Prostate gland (tissue), 2 donors: ENCODE results near the gene GFRA1. TPM values are rescaled to one million over a fixed set of nuclear protein-coding genes. Genes with fewer than 3 reads are reported as not detected.

Source experiments
- DNase-seq: peaks from one replicate; pipeline ENCODE4 v3.0.0-alpha.2; 2019; ENCODE audit warnings: low spot score
- H3K27ac ChIP-seq, 2 donors: fragments of 200-600 bp; sonication (generic); 2 replicates each; pipeline ENCODE4 v1.5.1; 2017 to 2019
- H3K27me3 ChIP-seq: fragments of 200-600 bp; sonication (generic); replicated peaks from 2 replicates; pipeline ENCODE4 v1.5.1; 2019; ENCODE audit not compliant: insufficient read depth
- H3K36me3 ChIP-seq, 2 donors: fragments of 200-600 bp; sonication (generic); 1 replicate in 1 of 2; 2 replicates in 1 of 2; pipeline versions ENCODE4 v1.5.1 to v1.8.1; 2017 to 2019
- H3K4me1 ChIP-seq: fragments of 200-600 bp; sonication (generic); replicated peaks from 2 replicates; pipeline ENCODE4 v1.5.1; 2019
- H3K4me3 ChIP-seq, 2 donors: fragments of 200-600 bp; sonication (generic); 2 replicates each; pipeline ENCODE4 v1.5.1; 2017 to 2019
- H3K9me3 ChIP-seq: fragments of 200-600 bp; sonication (generic); 2 replicates; pipeline ENCODE4 v1.5.1; 2017
- POLR2A ChIP-seq: fragments of 450-650 bp; IDR thresholded peaks from one replicate; pipeline ENCODE4 v1.6.1; 2016; ENCODE audit warnings: antibody characterized with exemption, mild to moderate bottlenecking
- POLR2AphosphoS5 ChIP-seq: sonication (generic); formaldehyde crosslinking; IDR thresholded peaks from one replicate; pipeline ENCODE4 v1.6.1; 2017; ENCODE audit warnings: antibody characterized with exemption
- WGBS: methylation state at CpG from one replicate; pipeline ENCODE4 v1.1.5; 2018; 5-methylcytosine and 5-hydroxymethylcytosine counted together
- intact Hi-C: fragments of 100-400 bp; cut with DNase I; formaldehyde crosslinking; loops from one replicate; pipeline ENCODE4 v1.14.2; 2022
- total RNA-seq, 2 donors: library from RNA; depleted of rRNA; stranded (reverse); fragments of >200 nt; gene quantifications; one replicate each; pipeline ENCODE4 v1.1.0, GENCODE V29; 2016
- TF ChIP-seq, protein P1 (sequence below), 4 experiments: fragments of 200-600 bp in 2 of 4; fragments of 450-650 bp in 2 of 4; sonication (generic) in 2 of 4; IDR thresholded peaks; 1 replicate in 3 of 4; 2 replicates in 1 of 4; pipeline ENCODE4 v1.5.1; 2016 to 2019; ENCODE audit warnings: antibody characterized with exemption in 4 of 4, mild to moderate bottlenecking in 2 of 4, moderate library complexity in 2 of 4

Gene GFRA1
- total RNA-seq, 2 donors from 2014 or later: 5.1 to 14.5 TPM

DNA sequence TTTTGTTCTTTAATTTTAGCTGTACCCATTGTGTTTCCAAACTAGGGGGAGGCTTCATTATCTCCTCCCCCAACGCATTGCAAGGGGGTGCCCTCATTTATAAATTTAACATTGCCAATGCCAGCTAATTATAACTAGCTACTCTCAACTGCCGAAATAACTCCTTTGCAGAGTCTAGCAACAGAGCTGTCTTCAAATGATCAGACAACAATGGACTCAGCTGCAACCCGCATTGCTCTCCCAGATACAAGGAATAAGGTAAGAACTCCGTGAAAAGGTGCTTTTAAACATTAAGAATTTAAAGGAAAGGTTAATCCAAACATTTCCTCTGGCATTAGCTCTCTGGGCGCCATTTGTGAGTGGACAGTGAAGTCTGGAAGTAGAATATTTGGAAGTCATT lies 116.2 kb downstream of the GFRA1 start:
- Histone ChIP-seq H3K27ac (no peak overlapping the region), H3K4me1 (no peaks in the 10 kb centered on the region), H3K4me3 (no peak overlapping the region), H3K27me3 (peaks cover 2% of the 10 kb centered on the region), H3K36me3 (no peaks in the 10 kb centered on the region), H3K9me3 (no peaks in the 10 kb centered on the region)
- DNase-seq: no peak
- WGBS: 84% methylated on average over 5 of the region's 5 CpGs
- intact Hi-C loops: no loop called here
- TF ChIP-seq POLR2A (no peak), POLR2AphosphoS5 (no peak)

DNA sequence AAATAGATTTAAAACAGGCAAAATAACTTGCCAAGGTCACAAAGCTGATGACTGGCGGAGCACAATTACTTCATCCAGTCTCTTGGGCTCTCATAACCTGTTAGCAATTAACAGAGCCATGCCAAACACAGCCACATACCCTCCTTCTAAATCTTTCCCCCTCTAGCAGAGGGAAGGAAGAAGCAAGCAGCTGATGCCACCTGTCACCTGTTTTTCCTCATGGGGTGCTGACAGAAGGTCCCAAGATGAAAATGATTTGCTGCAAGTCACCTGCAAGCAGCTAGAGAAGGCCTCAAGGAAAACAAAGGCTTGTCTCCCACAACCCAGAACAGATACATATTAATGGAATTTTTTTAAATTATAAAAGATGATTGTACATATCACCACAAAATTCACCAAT lies 117.8 kb downstream of the GFRA1 start:
- TF ChIP-seq POLR2A: no peak
- TF ChIP-seq, protein P1, sequence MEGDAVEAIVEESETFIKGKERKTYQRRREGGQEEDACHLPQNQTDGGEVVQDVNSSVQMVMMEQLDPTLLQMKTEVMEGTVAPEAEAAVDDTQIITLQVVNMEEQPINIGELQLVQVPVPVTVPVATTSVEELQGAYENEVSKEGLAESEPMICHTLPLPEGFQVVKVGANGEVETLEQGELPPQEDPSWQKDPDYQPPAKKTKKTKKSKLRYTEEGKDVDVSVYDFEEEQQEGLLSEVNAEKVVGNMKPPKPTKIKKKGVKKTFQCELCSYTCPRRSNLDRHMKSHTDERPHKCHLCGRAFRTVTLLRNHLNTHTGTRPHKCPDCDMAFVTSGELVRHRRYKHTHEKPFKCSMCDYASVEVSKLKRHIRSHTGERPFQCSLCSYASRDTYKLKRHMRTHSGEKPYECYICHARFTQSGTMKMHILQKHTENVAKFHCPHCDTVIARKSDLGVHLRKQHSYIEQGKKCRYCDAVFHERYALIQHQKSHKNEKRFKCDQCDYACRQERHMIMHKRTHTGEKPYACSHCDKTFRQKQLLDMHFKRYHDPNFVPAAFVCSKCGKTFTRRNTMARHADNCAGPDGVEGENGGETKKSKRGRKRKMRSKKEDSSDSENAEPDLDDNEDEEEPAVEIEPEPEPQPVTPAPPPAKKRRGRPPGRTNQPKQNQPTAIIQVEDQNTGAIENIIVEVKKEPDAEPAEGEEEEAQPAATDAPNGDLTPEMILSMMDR (IDR thresholded peaks at IDR 0.05): no peak
- TF ChIP-seq POLR2AphosphoS5: no peak
- no peak overlapping the region for H3K4me3 ChIP-seq
- no peak for DNase-seq
- intact Hi-C loops: no loop called here
- H3K27ac ChIP-seq: no peak overlapping the region
- peaks cover 2% of the 10 kb centered on the region for H3K27me3 ChIP-seq
- H3K36me3 ChIP-seq: no peaks in the 10 kb centered on the region
- no peaks in the 10 kb centered on the region for H3K9me3 ChIP-seq
- WGBS: 92% methylated on average over 1 of the region's 1 CpG
- H3K4me1 ChIP-seq: no peaks in the 10 kb centered on the region

DNA sequence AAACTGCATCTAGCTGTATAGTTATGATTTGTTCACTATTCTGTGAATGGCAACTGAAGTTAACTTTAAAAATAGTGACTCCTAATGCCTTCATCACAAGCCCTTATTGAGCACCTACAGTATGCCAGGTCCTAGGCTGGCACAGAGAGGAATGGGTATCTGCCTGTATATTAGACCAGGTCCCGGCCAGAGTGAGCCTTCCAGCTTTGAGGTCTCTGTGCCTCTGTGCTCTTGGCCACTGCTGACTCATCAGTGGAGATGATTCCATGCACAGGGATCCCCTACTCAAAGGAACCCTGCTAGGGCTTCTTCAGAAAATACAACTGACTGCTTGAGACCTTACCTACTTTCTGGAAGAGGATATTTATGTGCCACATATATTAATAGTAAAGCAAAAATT lies 118.4 kb downstream of the GFRA1 start:
- DNase-seq: no peak
- Histone ChIP-seq H3K9me3 (no peaks in the 10 kb centered on the region), H3K4me1 (no peaks in the 10 kb centered on the region), H3K36me3 (no peaks in the 10 kb centered on the region), H3K27ac (no peak overlapping the region), H3K27me3 (peaks cover 2% of the 10 kb centered on the region), H3K4me3 (no peak overlapping the region)
- intact Hi-C loops: no loop called here
- TF ChIP-seq POLR2AphosphoS5: no peak
- no peak for TF ChIP-seq POLR2A
- TF ChIP-seq, protein P1 (IDR thresholded peaks at IDR 0.05): no peak
- WGBS: 88% methylated on average over 1 of the region's 1 CpG

DNA sequence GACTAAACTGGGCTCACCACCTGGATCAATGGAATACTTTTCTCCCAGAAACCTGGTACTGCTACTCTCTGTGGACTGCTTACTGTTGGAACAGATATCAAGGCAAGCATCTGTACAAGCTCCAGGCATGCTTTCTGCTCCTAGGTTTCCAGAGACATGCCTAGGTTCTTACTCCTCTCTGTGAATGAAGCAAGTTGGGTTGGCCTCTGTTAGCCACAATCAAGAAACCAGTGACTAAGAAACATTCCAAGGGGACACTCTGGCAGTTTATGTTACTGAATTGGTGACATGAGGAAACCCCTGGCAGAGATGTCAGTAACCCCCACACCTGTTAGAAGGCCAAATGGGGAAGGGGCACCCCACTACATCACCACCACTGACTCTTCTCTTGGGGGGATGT lies 121.9 kb downstream of the GFRA1 start:
- Histone ChIP-seq H3K4me1 (no peaks in the 10 kb centered on the region), H3K27me3 (no peaks in the 10 kb centered on the region), H3K27ac (no peak overlapping the region), H3K4me3 (no peak overlapping the region), H3K36me3 (no peaks in the 10 kb centered on the region), H3K9me3 (no peaks in the 10 kb centered on the region)
- intact Hi-C loops: no loop called here
- no peak for DNase-seq
- TF ChIP-seq POLR2A (no peak), POLR2AphosphoS5 (no peak)
- TF ChIP-seq, protein P1 (IDR thresholded peaks at IDR 0.05): no peak

DNA sequence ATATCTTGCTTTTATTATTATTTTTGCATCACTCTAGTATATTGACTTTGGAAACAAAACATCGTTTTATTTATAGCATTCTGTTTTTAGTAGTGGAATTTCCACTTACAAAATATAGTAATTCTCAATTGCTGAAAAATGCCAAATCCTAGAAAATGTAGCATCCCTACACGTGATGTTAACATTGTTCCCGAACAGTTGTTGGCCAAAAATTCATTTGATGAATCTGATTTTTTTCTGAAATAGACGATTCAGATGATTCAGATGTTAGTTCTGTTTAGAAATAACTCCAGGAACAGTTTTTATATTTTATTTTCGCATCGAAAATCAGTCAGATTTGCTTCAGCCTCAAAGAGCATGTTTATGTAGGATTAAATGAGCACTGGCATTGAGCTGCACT lies 122.4 kb downstream of the GFRA1 start:
- Histone ChIP-seq H3K9me3 (no peaks in the 10 kb centered on the region), H3K4me3 (no peak overlapping the region), H3K36me3 (no peaks in the 10 kb centered on the region), H3K27ac (no peak overlapping the region), H3K27me3 (no peaks in the 10 kb centered on the region), H3K4me1 (no peaks in the 10 kb centered on the region)
- 64% methylated on average over 6 of the region's 6 CpGs for WGBS
- intact Hi-C loops: no loop called here
- DNase-seq: no peak
- no peak for TF ChIP-seq POLR2A
- TF ChIP-seq, protein P1 (IDR thresholded peaks at IDR 0.05): no peak
- no peak for TF ChIP-seq POLR2AphosphoS5
